HG03439 (cell line): ENCODE data around the gene KCNK4.
"Not testable (repeated sequence)": the region's sequence is repeated elsewhere in the genome, so short reads cannot be mapped to it uniquely, and the experiment has no call there.

Source experiments
- ATAC-seq: cut with Tn5 transposase; IDR thresholded peaks from one replicate; pipeline ENCODE4 v1.9.1; 2021; ENCODE audit warnings: mild to moderate bottlenecking, moderate library complexity; ENCODE audit not compliant: unreplicated experiment

Gene KCNK4

DNA sequence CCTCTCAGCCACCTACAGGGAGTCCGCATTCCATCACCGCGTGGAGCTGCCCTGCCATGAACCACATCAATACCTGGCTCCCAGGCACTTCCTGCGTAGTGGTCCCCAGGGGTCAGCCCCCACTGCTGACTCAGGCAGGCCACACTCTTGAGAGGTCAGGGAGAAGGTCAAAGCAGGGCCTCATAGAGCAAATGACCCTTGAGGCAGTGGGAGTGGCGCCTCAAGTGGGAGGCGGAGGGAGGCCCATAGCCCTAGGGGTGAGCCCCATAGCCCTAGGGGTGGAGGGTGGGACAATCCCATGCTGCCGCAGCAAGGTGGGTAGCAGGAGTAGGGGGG, 31.8 kb downstream of the KCNK4 start:
- ATAC-seq = no peak

DNA sequence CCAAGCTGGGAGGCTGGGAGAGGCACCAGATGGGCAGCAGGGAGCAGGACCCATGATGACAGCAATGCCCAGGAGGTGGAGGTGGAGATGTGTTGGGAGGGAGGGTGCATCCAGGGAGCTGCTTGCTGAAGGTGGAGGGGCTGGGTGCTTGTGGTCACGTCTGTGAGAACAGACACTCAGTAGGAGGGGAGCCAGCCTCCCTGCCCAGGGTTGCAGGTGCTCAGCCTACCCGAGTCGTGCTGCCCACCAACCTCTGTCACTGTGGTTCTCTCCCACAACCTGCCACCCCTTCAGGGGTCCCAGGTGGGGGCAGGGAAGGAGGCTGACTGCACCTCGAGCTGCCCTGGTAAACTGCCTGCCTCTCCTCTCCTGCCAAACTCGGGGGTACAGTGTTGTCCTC, 32.3 kb downstream of the KCNK4 start:
- ATAC-seq = no peak

GRCh38 chr11:64323984-64324383, 32.9 kb downstream of the KCNK4 start:
- not testable (repeated sequence) for ATAC-seq

DNA sequence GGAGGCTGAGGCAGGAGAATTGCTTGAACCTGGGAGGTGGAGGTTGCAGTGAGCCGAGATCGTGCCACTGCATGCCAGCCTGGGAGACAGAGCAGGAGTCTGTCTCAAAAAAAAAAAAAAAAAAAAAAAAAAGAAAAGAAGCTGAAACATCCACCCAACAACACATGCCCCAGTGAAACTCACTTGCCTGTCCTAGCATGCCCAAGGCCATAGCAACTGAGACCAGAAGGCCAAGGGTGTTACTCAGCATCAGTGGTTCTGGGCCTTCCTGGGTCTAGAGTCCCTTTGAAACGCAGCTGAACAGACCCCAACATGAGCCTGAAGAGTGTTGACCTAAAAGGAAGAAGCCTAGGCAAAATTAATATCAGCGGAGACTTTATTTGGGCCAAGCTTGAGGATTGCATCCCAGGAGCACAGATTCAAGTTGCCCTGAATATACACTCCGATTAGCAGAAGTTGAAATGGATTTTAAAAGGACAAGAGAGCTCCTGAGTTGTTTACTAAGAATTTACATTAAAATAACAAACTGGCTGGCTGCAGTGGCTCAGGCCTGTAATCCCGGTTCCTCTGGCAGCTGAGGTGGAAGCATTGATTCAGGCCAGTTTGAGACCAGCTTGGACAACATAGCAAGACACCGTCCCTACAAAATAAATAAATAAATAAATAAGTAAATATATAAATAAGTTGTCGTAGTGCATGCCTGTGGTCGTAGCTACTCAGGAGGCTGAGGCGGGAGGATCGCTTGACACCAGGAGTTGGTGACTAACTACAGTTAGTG, 33.8 kb downstream of the KCNK4 start:
- ATAC-seq = no peak

- ATAC-seq = no peak
Observed at GRCh38 chr11:64327375-64327774, 36.3 kb downstream of the KCNK4 start.

GRCh38 chr11:64327993-64328392, 36.9 kb downstream of the KCNK4 start:
- no peak for ATAC-seq

GRCh38 chr11:64330888-64331287, 39.8 kb downstream of the KCNK4 start:
- no peak for ATAC-seq

GRCh38 chr11:64331569-64332371, 40.7 kb downstream of the KCNK4 start:
- ATAC-seq = peak; percentile 51

- ATAC-seq = no peak
Observed at GRCh38 chr11:64333556-64333955, 42.5 kb downstream of the KCNK4 start.

GRCh38 chr11:64334764-64335735, 43.9 kb downstream of the KCNK4 start:
- ATAC-seq = peak; percentile 73

GRCh38 chr11:64337538-64338249, 46.6 kb downstream of the KCNK4 start:
- ATAC-seq = no peak

DNA sequence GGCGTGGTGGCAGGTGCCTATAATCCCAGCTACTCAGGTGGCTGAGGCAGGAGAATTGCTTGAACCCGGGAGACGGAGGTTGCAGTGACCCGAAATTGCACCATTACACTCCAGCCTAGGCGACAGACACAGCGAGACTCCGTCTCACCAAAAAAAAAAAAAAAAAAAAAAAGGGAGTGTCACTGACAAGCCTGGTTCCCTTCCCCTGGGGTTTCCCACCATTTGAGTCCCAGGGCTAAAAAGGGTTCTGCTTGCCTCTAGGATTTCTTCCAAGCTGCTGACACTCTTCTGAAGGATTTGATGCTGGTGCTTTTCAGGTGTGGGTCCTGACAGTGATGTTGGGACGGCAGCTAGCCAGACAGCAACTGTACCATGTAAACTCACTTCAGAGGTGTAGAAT, 47.6 kb downstream of the KCNK4 start:
- no peak for ATAC-seq

GRCh38 chr11:64339286-64339685, 48.2 kb downstream of the KCNK4 start:
- no peak for ATAC-seq

DNA sequence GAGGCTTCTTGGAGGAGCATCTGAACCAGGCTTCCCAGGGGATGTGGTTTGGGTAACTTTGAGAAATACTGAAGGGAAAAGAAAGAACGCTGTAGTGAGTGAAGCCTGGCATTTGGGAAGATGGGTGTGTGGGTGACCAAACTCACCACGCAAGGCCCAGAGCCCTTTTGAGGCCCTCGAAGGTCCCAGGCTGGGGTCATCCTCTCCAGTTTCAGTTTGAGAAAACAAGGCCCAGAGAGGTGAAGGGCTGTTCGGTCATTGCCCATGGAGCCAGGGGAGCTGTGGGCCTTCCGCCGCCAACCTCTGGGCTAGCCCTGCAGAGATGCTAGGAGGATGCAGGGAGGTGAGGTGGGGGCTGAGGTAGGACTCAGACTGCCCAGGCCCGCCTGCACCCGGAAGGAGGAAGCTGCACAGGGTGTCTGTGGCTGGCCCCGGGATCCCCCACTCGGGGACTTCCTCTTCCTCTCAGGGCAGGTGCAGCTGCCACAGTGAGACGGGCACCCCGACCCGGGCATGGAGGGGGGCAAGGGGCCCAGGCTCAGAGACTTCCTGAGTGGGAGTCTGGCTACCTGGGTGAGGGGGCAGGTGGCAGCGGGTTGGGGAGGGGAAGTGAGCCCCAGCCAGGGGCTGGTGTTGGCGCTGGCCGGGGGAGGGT, 48.8 kb downstream of the KCNK4 start, which contains the start of gene CCDC88B:
CCDC88B (plus strand) TSS at position 451 of the 655 bp plus-strand sequence; CDS start at position 514, 63 bp downstream.
- ATAC-seq = peak; percentile 38

DNA sequence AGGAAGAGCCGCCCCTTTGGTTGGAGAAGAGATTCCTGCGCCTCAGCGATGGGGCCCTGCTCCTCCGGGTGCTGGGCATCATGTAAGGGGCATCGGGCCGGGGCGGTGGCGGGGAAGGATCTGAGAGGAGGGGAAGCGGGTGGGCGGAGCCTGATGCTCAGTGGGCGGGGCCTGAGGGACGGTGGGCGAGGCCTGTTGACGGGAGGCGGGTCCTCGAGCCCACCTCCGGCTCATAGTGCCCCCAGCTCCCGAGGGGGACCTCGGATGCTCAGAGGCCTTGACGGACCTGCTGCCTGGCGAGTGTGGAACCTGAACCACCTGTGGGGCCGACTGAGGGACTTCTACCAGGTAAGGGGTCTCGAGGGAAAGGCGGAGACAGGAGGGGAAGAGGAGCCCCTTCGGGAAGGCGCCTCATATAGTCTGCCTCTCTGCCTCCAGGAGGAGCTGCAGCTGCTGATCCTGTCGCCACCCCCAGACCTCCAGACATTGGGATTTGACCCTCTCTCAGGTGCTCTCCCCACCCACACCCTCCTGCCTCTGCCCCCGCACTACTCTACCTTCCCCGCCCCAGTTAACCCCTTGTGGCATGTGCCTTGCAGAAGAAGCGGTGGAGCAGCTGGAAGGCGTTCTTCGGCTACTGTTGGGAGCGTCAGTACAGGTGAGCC, 49.7 kb downstream of the KCNK4 start:
- ATAC-seq = peak; percentile 35

DNA sequence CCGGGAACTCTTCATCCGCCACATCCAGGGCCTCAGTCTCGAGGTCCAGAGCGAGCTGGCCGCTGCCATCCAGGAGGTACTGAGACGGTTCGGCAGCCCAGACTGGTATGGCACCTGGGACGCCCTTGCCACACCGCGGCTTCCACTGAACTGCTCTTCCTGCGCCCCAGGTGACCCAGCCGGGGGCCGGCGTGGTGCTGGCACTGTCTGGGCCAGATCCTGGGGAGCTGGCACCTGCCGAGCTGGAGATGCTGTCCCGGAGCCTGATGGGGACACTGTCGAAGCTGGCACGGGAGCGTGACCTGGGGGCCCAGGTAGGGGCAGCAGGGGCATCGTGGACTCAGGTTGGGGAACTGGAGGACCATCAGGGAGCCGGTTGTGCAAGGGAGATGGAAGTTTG, 50.3 kb downstream of the KCNK4 start:
- ATAC-seq = no peak

GRCh38 chr11:64341851-64342791, 51.0 kb downstream of the KCNK4 start:
- peak; percentile 39 for ATAC-seq
